Liver (tissue), 9 donors: ENCODE data around the gene COL23A1. TPM values are rescaled to one million over a fixed set of nuclear protein-coding genes. Genes with fewer than 3 reads are reported as not detected.

ENCODE experiments used
- DNase-seq: peaks from one replicate; pipeline ENCODE4 v3.0.0-alpha.2; 2017; ENCODE audit warnings: low spot score
- H3K27ac ChIP-seq, 2 donors: one replicate each; pipeline ENCODE4 v1.7.0; 2013; ENCODE audit warnings: inconsistent platforms in 2 of 2, low read length in 2 of 2, control low read depth in 1 of 2, low read depth in 1 of 2, mild to moderate bottlenecking in 1 of 2
- H3K27me3 ChIP-seq, 4 donors: one replicate each; pipeline versions ENCODE4 v1.6.1 to v1.7.0; 2013; ENCODE audit warnings: low read length in 3 of 4, inconsistent platforms in 1 of 4, mild to moderate bottlenecking in 1 of 4, moderate library complexity in 1 of 4; ENCODE audit not compliant: control insufficient read depth in 4 of 4, insufficient read depth in 4 of 4
- H3K36me3 ChIP-seq, 4 donors: one replicate each; pipeline versions ENCODE4 v1.6.1 to v1.7.0; 2013; ENCODE audit warnings: low read length in 3 of 4, mild to moderate bottlenecking in 3 of 4, low read depth in 1 of 4, moderate library complexity in 1 of 4; ENCODE audit not compliant: control insufficient read depth in 4 of 4, insufficient read depth in 3 of 4
- H3K4me1 ChIP-seq, 4 donors: one replicate each; pipeline versions ENCODE4 v1.6.1 to v1.7.0; 2013; ENCODE audit warnings: low read length in 3 of 4, mild to moderate bottlenecking in 3 of 4, moderate library complexity in 1 of 4; ENCODE audit not compliant: control insufficient read depth in 4 of 4, insufficient read depth in 4 of 4
- H3K4me3 ChIP-seq, 3 donors: one replicate each; pipeline versions ENCODE4 v1.6.1 to v1.7.0; 2013; ENCODE audit warnings: low read length in 3 of 3, control low read depth in 1 of 3, low read depth in 1 of 3, mild to moderate bottlenecking in 1 of 3
- H3K9ac ChIP-seq, 2 donors: one replicate each; pipeline ENCODE4 v1.7.0; 2013; ENCODE audit warnings: low read length in 2 of 2, mild to moderate bottlenecking in 2 of 2, moderate library complexity in 2 of 2, control low read depth in 1 of 2, low read depth in 1 of 2
- H3K9me3 ChIP-seq, 4 donors: one replicate each; pipeline versions ENCODE4 v1.6.1 to v1.7.0; 2013; ENCODE audit warnings: low read length in 3 of 4; ENCODE audit not compliant: control insufficient read depth in 4 of 4
- ATF3 ChIP-seq: IDR thresholded peaks from 2 replicates; pipeline ENCODE4 v1.6.1; 2016; ENCODE audit warnings: antibody characterized with exemption
- CTCF ChIP-seq: fragments of 150-350 bp; IDR thresholded peaks from 2 replicates; pipeline ENCODE4 v1.5.1; 2017; ENCODE audit warnings: improper control_type of control experiment, low read depth, low read length; ENCODE audit not compliant: missing input control
- EGR1 ChIP-seq, 2 donors: IDR thresholded peaks; 2 replicates each; pipeline ENCODE4 v1.6.1; 2016 to 2018; ENCODE audit warnings: antibody characterized with exemption in 2 of 2, low read depth in 2 of 2
- FOXA1 ChIP-seq: IDR thresholded peaks from 2 replicates; pipeline ENCODE4 v1.6.1; 2016; ENCODE audit warnings: antibody characterized with exemption
- FOXA2 ChIP-seq: IDR thresholded peaks from 2 replicates; pipeline ENCODE4 v1.6.1; 2016; ENCODE audit warnings: antibody characterized with exemption
- GABPA ChIP-seq, 2 donors: IDR thresholded peaks in 1 of 2; conservative IDR thresholded peaks in 1 of 2; 2 replicates each; pipeline ENCODE4 v1.6.1; 2016; ENCODE audit warnings: antibody characterized with exemption in 2 of 2, mild to moderate bottlenecking in 1 of 2, moderate library complexity in 1 of 2
- HNF4A ChIP-seq, 2 donors: conservative IDR thresholded peaks; 2 replicates each; pipeline ENCODE4 v1.6.1; 2016; ENCODE audit warnings: antibody characterized with exemption in 2 of 2, mild to moderate bottlenecking in 2 of 2
- MAX ChIP-seq: IDR thresholded peaks from 2 replicates; pipeline ENCODE4 v1.6.1; 2016; ENCODE audit warnings: antibody characterized with exemption
- NR2F2 ChIP-seq: IDR thresholded peaks from 2 replicates; pipeline ENCODE4 v1.6.1; 2016; ENCODE audit warnings: antibody characterized with exemption
- RAD21 ChIP-seq, 2 donors: IDR thresholded peaks; 2 replicates each; pipeline ENCODE4 v1.6.1; 2016; ENCODE audit warnings: antibody characterized with exemption in 2 of 2, mild to moderate bottlenecking in 2 of 2
- SP1 ChIP-seq: IDR thresholded peaks from 2 replicates; pipeline ENCODE4 v1.6.1; 2018; ENCODE audit warnings: antibody characterized with exemption, mild to moderate bottlenecking
- TAF1 ChIP-seq: conservative IDR thresholded peaks from 2 replicates; pipeline ENCODE4 v1.6.1; 2016; ENCODE audit warnings: antibody characterized with exemption, mild to moderate bottlenecking
- YY1 ChIP-seq: IDR thresholded peaks from 2 replicates; pipeline ENCODE4 v1.6.1; 2016; ENCODE audit warnings: antibody characterized with exemption, mild to moderate bottlenecking
- ZBTB33 ChIP-seq: IDR thresholded peaks from 2 replicates; pipeline ENCODE4 v1.6.1; 2016; ENCODE audit warnings: antibody characterized with exemption
- WGBS: extraction: QIAGEN DNeasy Blood & Tissue Kit; methylation state at CpG from one replicate; pipeline ENCODE4 v1.1.7; 2013; 5-methylcytosine and 5-hydroxymethylcytosine counted together
- polyA plus RNA-seq, 2 donors: library from polyadenylated mRNA; stranded (reverse) in 1 of 2; unstranded in 1 of 2; fragments of 200-250 nt in 1 of 2; fragments of >200 nt in 1 of 2; fragmentation: Nextera tagmentation in 1 of 2; extraction: Ambion mirVana in 1 of 2; gene quantifications; one replicate each; pipeline versions ENCODE4 v1.2.1 to v1.2.3, GENCODE V29; 2013 to 2015
- total RNA-seq, 2 donors: library from RNA; depleted of rRNA; stranded (reverse); fragments of >200 nt; gene quantifications; one replicate each; pipeline ENCODE4 v1.2.3, GENCODE V29; 2014
- donor health status: healthy.
- donor health status: healthy.
- donor health status: healthy.
- donor health status: healthy.
- donor health status: healthy.

The COL23A1 gene
- total and polyA plus RNA-seq, 4 donors = 0.08 to 1.4 (median 0.27) TPM

- Histone ChIP-seq H3K9me3 (no peaks in the 10 kb centered on the region), H3K4me1 (peaks cover 0 to 1% (median 0%) of the 10 kb centered on the region in 4 donors), H3K27me3 (no peaks in the 10 kb centered on the region), H3K36me3 (no peaks in the 10 kb centered on the region), H3K4me3 (no peak overlapping the region), H3K27ac (no peak overlapping the region), H3K9ac (no peak overlapping the region)
- 78% methylated on average over 6 of the region's 6 CpGs for whole genome bisulfite sequencing
- DNase-seq = no peak
- no peak for TF ChIP-seq YY1
- no peak for TF ChIP-seq MAX
- TF ChIP-seq FOXA2 = no peak
- TF ChIP-seq SP1 = no peak
Measured at GRCh38 chr5:178293400-178293799, 296.8 kb downstream of the COL23A1 start.

GRCh38 chr5:178292826-178293205, 297.4 kb downstream of the COL23A1 start:
- H3K9me3 ChIP-seq = no peaks in the 10 kb centered on the region
- H3K4me3 ChIP-seq = no peak overlapping the region
- 93% methylated on average over 3 of the region's 3 CpGs for WGBS
- no peak for DNase-seq
- no peaks in the 10 kb centered on the region for H3K27me3 ChIP-seq
- no peak overlapping the region for H3K9ac ChIP-seq
- no peaks in the 10 kb centered on the region for H3K36me3 ChIP-seq
- peaks cover 0 to 1% (median 0%) of the 10 kb centered on the region in 4 donors for H3K4me1 ChIP-seq
- H3K27ac ChIP-seq = no peak overlapping the region
- TF ChIP-seq CTCF (no peak), RAD21 (IDR thresholded peaks at IDR 0.05) (no peak), FOXA2 (no peak), EGR1 (IDR thresholded peaks at IDR 0.05; ENCODE audit: low read depth in 2 of 2) (no peak), ATF3 (no peak), NR2F2 (no peak), ZBTB33 (no peak), GABPA (IDR thresholded peaks at IDR 0.05 in 1 of 2, conservative IDR thresholded peaks at IDR 0.05 in 1 of 2) (no peak), TAF1 (no peak), FOXA1 (no peak)

- no peaks in the 10 kb centered on the region for H3K36me3 ChIP-seq
- no peak for DNase-seq
- TF ChIP-seq MAX (no peak), ATF3 (no peak), RAD21 (IDR thresholded peaks at IDR 0.05) (no peak), TAF1 (no peak), FOXA2 (no peak), HNF4A (conservative IDR thresholded peaks at IDR 0.05) (no peak)
- WGBS = 90% methylated on average over 15 of the region's 15 CpGs
- no peak overlapping the region for H3K27ac ChIP-seq
- H3K27me3 ChIP-seq = no peaks in the 10 kb centered on the region
- no peaks in the 10 kb centered on the region for H3K9me3 ChIP-seq
- H3K9ac ChIP-seq = no peak overlapping the region
- H3K4me1 ChIP-seq = peaks cover 0 to 1% (median 0%) of the 10 kb centered on the region in 4 donors
- no peak overlapping the region for H3K4me3 ChIP-seq
Measured at GRCh38 chr5:178291969-178292825, 298.0 kb downstream of the COL23A1 start.
